Left ventricle myocardium inferior (tissue), 1 donor: ENCODE data around the gene DDX41. TPM values are rescaled to one million over a fixed set of nuclear protein-coding genes. Genes with fewer than 3 reads are reported as not detected.
A peak's percentile ranks its signal among the peaks of the same experiment; 100 is the strongest.

Experiments
- DNase-seq: peaks from one replicate; pipeline ENCODE4 v3.0.0-alpha.2; 2020
- H3K27ac ChIP-seq: fragments of 200-600 bp; replicated peaks from 2 replicates; pipeline ENCODE4 v1.8.0; 2021
- H3K27me3 ChIP-seq: fragments of 200-600 bp; 2 replicates; pipeline ENCODE4 v1.8.0; 2021; ENCODE audit warnings: low read depth
- H3K36me3 ChIP-seq: fragments of 200-600 bp; 2 replicates; pipeline ENCODE4 v1.8.0; 2021
- H3K4me1 ChIP-seq: fragments of 200-600 bp; 2 replicates; pipeline ENCODE4 v1.8.0; 2021
- H3K4me3 ChIP-seq: fragments of 200-600 bp; 2 replicates; pipeline ENCODE4 v1.8.0; 2021; ENCODE audit warnings: mild to moderate bottlenecking, moderate library complexity
- H3K9me3 ChIP-seq: fragments of 200-600 bp; replicated peaks from 2 replicates; pipeline ENCODE4 v1.8.0; 2021
- intact Hi-C: fragments of 100-400 bp; cut with micrococcal nuclease; formaldehyde crosslinking; loops from one replicate; pipeline ENCODE4 v1.11.0; 2022
- total RNA-seq: library from RNA; stranded (reverse); fragmentation: NEBNext Ultra II Directional; extraction: Animal tissue kit (Norgen Biotek cat#: 25700); gene quantifications from one replicate; pipeline ENCODE4 v1.2.1, GENCODE V29; 2021
- TF ChIP-seq, protein P1 (sequence below): fragments of 200-600 bp; IDR thresholded peaks from 2 replicates; pipeline ENCODE4 v1.8.0; 2021; ENCODE audit warnings: antibody characterized with exemption, mild to moderate bottlenecking, borderline replicate concordance
- donor health status: DM: no; HTN: yes; CAD: no; lungs with severe emphysema.

The DDX41 gene
- total RNA-seq, 1 donor from 2014 or later = 29.7 TPM

- peaks cover 69% of the 10 kb centered on the region for H3K36me3 ChIP-seq
- H3K9me3 ChIP-seq = no peaks in the 10 kb centered on the region
- H3K27ac ChIP-seq = no peak overlapping the region
- H3K27me3 ChIP-seq = no peaks in the 10 kb centered on the region
- peaks cover 37% of the 10 kb centered on the region for H3K4me1 ChIP-seq
- TF ChIP-seq, protein P1, sequence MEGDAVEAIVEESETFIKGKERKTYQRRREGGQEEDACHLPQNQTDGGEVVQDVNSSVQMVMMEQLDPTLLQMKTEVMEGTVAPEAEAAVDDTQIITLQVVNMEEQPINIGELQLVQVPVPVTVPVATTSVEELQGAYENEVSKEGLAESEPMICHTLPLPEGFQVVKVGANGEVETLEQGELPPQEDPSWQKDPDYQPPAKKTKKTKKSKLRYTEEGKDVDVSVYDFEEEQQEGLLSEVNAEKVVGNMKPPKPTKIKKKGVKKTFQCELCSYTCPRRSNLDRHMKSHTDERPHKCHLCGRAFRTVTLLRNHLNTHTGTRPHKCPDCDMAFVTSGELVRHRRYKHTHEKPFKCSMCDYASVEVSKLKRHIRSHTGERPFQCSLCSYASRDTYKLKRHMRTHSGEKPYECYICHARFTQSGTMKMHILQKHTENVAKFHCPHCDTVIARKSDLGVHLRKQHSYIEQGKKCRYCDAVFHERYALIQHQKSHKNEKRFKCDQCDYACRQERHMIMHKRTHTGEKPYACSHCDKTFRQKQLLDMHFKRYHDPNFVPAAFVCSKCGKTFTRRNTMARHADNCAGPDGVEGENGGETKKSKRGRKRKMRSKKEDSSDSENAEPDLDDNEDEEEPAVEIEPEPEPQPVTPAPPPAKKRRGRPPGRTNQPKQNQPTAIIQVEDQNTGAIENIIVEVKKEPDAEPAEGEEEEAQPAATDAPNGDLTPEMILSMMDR = no peak
- no peak for DNase-seq
- peak overlapping the region; percentile 96 for H3K4me3 ChIP-seq
- intact Hi-C loops = no loop called here
Measured at GRCh38 chr5:177515580-177515979, 1.2 kb downstream of the DDX41 start.

DNA sequence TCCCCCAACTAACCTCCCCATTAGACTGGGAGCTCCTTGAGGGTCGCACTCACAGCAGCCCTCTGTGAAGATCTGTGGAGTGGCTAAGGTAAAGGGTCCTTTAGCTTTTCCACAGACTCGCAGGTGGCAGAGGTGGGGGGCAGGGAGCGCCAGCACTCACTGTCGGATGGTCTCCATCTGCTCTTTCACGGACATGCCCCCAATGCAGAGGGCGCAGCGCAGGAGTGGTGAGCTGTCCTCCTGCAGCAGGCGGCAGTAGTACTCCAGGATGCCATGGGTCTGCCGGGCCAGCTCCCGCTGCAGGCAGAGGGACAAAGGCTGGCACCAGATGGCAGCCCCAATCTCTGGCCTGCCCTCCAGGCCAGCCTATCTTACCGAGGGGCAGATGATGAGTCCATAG, 2.2 kb downstream of the DDX41 start:
- no peak for DNase-seq
- Histone ChIP-seq H3K4me3 (no peak overlapping the region), H3K9me3 (no peaks in the 10 kb centered on the region), H3K27ac (no peak overlapping the region), H3K36me3 (peaks cover 59% of the 10 kb centered on the region), H3K4me1 (peaks cover 44% of the 10 kb centered on the region), H3K27me3 (no peaks in the 10 kb centered on the region)
- TF ChIP-seq, protein P1 = no peak
- intact Hi-C loops = no loop called here

DNA sequence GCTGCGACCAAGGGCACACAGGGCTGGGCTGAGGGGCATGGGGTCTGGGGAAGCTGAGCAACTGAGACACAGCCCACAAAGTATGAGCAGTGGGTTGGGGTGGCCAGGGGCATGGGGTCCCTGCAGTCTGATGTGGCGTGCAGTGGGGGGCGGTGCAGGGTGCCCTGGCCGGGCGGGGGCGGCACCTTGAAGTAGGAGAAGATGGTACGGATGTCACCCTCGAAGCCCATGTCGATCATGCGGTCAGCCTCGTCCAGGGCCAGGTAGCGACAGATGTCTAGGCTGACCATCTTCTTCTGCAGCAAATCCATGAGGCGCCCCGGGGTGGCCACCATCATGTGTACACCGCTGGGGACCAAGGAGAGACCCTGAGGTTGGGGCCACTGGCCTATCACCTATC, 3.3 kb downstream of the DDX41 start:
- no peak overlapping the region for H3K4me3 ChIP-seq
- H3K9me3 ChIP-seq = no peaks in the 10 kb centered on the region
- intact Hi-C loops = no loop called here
- TF ChIP-seq, protein P1 = no peak
- no peaks in the 10 kb centered on the region for H3K27me3 ChIP-seq
- H3K36me3 ChIP-seq = peaks cover 53% of the 10 kb centered on the region
- peaks cover 42% of the 10 kb centered on the region for H3K4me1 ChIP-seq
- no peak overlapping the region for H3K27ac ChIP-seq
- DNase-seq = no peak

- peaks cover 42% of the 10 kb centered on the region for H3K4me1 ChIP-seq
- no peak overlapping the region for H3K27ac ChIP-seq
- no peak for DNase-seq
- H3K9me3 ChIP-seq = no peaks in the 10 kb centered on the region
- H3K27me3 ChIP-seq = no peaks in the 10 kb centered on the region
- no peak overlapping the region for H3K4me3 ChIP-seq
- peaks cover 53% of the 10 kb centered on the region for H3K36me3 ChIP-seq
- TF ChIP-seq, protein P1 = no peak
- intact Hi-C loops = no loop called here
Measured at GRCh38 chr5:177512736-177513380, 3.9 kb downstream of the DDX41 start.

DNA sequence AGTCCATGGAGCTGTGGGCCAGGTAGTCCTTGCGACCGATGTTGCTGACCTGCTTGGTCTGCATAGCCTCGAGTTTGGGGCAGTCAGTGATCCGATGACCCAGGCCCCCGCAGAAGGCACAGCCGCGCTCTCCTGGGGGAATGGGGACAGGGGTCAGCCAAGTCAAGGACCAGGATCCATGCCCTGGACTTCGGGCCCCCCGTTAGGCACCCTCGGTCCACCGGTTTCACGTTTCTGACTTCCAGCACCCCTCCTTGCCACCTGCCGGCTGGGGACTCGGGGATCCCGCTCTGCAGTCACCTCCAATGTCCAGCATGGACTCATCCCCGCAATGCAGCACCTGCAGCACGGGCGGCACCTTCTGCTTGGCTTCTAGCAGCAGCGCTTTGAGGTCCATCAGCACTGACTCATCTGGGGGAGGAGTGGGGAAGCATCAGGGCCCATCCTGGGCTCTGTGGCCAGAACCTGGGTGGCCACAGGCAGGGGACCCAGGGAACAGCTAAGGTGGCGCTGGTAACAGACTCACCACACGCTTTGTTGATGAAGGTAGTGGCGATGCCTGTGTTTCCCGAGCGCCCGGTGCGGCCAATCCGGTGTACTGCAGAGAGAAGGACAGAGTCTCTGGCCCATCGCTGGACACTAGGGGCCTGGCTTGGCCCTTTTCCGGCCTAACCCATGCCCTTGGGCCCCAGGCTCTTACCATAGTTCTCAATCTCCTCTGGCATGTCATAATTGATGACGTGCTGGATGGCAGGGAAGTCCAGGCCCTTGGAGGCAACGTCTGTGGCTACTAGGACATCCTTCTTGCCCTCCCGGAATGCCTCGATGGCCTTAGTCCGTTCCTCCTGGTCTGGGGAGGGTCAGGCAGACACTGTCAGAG, 4.7 kb downstream of the DDX41 start:
- no peak overlapping the region for H3K27ac ChIP-seq

More for the DNA sequence above, 4.7 kb downstream of the DDX41 start:
- Histone ChIP-seq H3K9me3 (no peaks in the 10 kb centered on the region), H3K4me3 (no peak overlapping the region), H3K36me3 (peaks cover 53% of the 10 kb centered on the region), H3K27me3 (no peaks in the 10 kb centered on the region), H3K4me1 (peaks cover 36% of the 10 kb centered on the region)
- TF ChIP-seq, protein P1 = no peak
- DNase-seq = no peak
- intact Hi-C loops = no loop called here
